ENCODE measurements around the gene POU3F3.

Gene POU3F3

GRCh38 chr2:104858006-104858978, 4.4 kb downstream of the POU3F3 start:
- no peak overlapping the region for H3K4me3 ChIP-seq (ENCODE audit: low read depth, low read length)
- TF ChIP-seq CTCF (IDR thresholded peaks at IDR 0.05; ENCODE audit: low read depth, low read length): no peak

- TF ChIP-seq CTCF (IDR thresholded peaks at IDR 0.05; ENCODE audit: low read depth, low read length): no peak
- H3K4me3 ChIP-seq (ENCODE audit: low read depth, low read length): no peak overlapping the region
Measured at GRCh38 chr2:104859291-104859765, 5.4 kb downstream of the POU3F3 start.

- no peak overlapping the region for H3K4me3 ChIP-seq (ENCODE audit: low read depth, low read length)
- no peak for TF ChIP-seq CTCF (IDR thresholded peaks at IDR 0.05; ENCODE audit: low read depth, low read length)
Measured at GRCh38 chr2:104859766-104860450, 6.0 kb downstream of the POU3F3 start.

GRCh38 chr2:104860451-104860790, 6.5 kb downstream of the POU3F3 start:
- TF ChIP-seq CTCF (IDR thresholded peaks at IDR 0.05; ENCODE audit: low read depth, low read length): no peak
- no peak overlapping the region for H3K4me3 ChIP-seq (ENCODE audit: low read depth, low read length)

- no peak for TF ChIP-seq CTCF (IDR thresholded peaks at IDR 0.05; ENCODE audit: low read depth, low read length)
- H3K4me3 ChIP-seq (ENCODE audit: low read depth, low read length): no peak overlapping the region
Measured at GRCh38 chr2:104861351-104862057, 7.6 kb downstream of the POU3F3 start.

- no peak overlapping the region for H3K4me3 ChIP-seq (ENCODE audit: low read depth, low read length)
- TF ChIP-seq CTCF (IDR thresholded peaks at IDR 0.05; ENCODE audit: low read depth, low read length): no peak
Measured at GRCh38 chr2:104862058-104862941, 8.4 kb downstream of the POU3F3 start.

Measured in WI38 (cell line).